NCI-H226 (cell line): ENCODE measurements around the gene AGBL3.
"Not testable (repeated sequence)": the region's sequence is repeated elsewhere in the genome, so short reads cannot be mapped to it uniquely, and the experiment has no call there.

Source experiments
- DNase-seq: peaks from one replicate; pipeline ENCODE4 v3.0.0-alpha.2; 2015

The AGBL3 gene

GRCh38 chr7:134966691-134967090 lies 19.6 kb upstream of the AGBL3 start:
- DNase-seq, result no peak

- DNase-seq, result no peak
Observed at GRCh38 chr7:134968110-134968509, 18.2 kb upstream of the AGBL3 start.

- DNase-seq, result not testable (repeated sequence)
Observed at GRCh38 chr7:134981645-134982044, 4.7 kb upstream of the AGBL3 start.

GRCh38 chr7:134985894-134986362 lies 380 bp upstream of the AGBL3 start:
- DNase-seq, result no peak

GRCh38 chr7:134988161-134988560 lies 1.9 kb downstream of the AGBL3 start:
- DNase-seq, result no peak

GRCh38 chr7:134991469-134992339 lies 5.4 kb downstream of the AGBL3 start:
- no peak for DNase-seq

- DNase-seq, result no peak
Observed at GRCh38 chr7:134992626-134993179, 6.4 kb downstream of the AGBL3 start.

GRCh38 chr7:134993877-134994456 lies 7.7 kb downstream of the AGBL3 start:
- DNase-seq, result no peak

- no peak for DNase-seq
Observed at GRCh38 chr7:134995239-134996096, 9.2 kb downstream of the AGBL3 start.

- no peak for DNase-seq
Observed at GRCh38 chr7:134996097-134996550, 9.8 kb downstream of the AGBL3 start.

- no peak for DNase-seq
Observed at GRCh38 chr7:134997214-134997885, 11.0 kb downstream of the AGBL3 start.

- no peak for DNase-seq
Observed at GRCh38 chr7:134999136-134999535, 12.8 kb downstream of the AGBL3 start.

GRCh38 chr7:135001390-135002165 lies 15.3 kb downstream of the AGBL3 start:
- DNase-seq, result no peak

- DNase-seq, result no peak
Observed at GRCh38 chr7:135012229-135012628, 25.9 kb downstream of the AGBL3 start.

GRCh38 chr7:135023622-135024021 lies 37.3 kb downstream of the AGBL3 start:
- no peak for DNase-seq

GRCh38 chr7:135035252-135035651 lies 48.9 kb downstream of the AGBL3 start:
- DNase-seq, result no peak

- not testable (repeated sequence) for DNase-seq
Observed at GRCh38 chr7:135067017-135067416, 80.7 kb downstream of the AGBL3 start.

GRCh38 chr7:135074096-135074495 lies 87.8 kb downstream of the AGBL3 start:
- no peak for DNase-seq

- DNase-seq, result no peak
Observed at GRCh38 chr7:135074531-135074930, 88.2 kb downstream of the AGBL3 start.

GRCh38 chr7:135075716-135076115 lies 89.4 kb downstream of the AGBL3 start:
- DNase-seq, result no peak

- no peak for DNase-seq
Observed at GRCh38 chr7:135076882-135077281, 90.6 kb downstream of the AGBL3 start.

- no peak for DNase-seq
Observed at GRCh38 chr7:135077642-135078041, 91.3 kb downstream of the AGBL3 start.
